Activated CD4-positive, alpha-beta T cell treated with anti-CD3 and anti-CD28 coated beads, Interleukin-2, amount 10 ng/mL, durations not matched to agents 24 days and 14 days (primary cell): ENCODE measurements around the gene NCAPG. TPM values are rescaled to one million over a fixed set of nuclear protein-coding genes. Genes with fewer than 3 reads are reported as not detected.

Experiments
- DNase-seq: peaks from one replicate; pipeline ENCODE4 v3.0.0; 2022
- H3K27ac Mint-ChIP-seq: one replicate; pipeline ENCODE4 v1.8.0; 2022; ENCODE audit warnings: mild to moderate bottlenecking, mixed read lengths
- H3K27me3 Mint-ChIP-seq: one replicate; pipeline ENCODE4 v1.8.0; 2022; ENCODE audit warnings: mixed read lengths
- H3K36me3 Mint-ChIP-seq: one replicate; pipeline ENCODE4 v1.8.0; 2022; ENCODE audit warnings: low read depth, mild to moderate bottlenecking, mixed read lengths
- H3K4me1 Mint-ChIP-seq: one replicate; pipeline ENCODE4 v1.8.0; 2021; ENCODE audit warnings: mixed read lengths
- H3K4me3 Mint-ChIP-seq: one replicate; pipeline ENCODE4 v1.8.0; 2022; ENCODE audit warnings: mild to moderate bottlenecking, moderate library complexity, mixed read lengths
- H3K9me3 Mint-ChIP-seq: one replicate; pipeline ENCODE4 v1.8.0; 2021; ENCODE audit warnings: mixed read lengths
- intact Hi-C: fragments of 100-400 bp; cut with micrococcal nuclease; formaldehyde crosslinking; loops from one replicate; pipeline ENCODE4 v1.15.1; 2023
- total RNA-seq: library from RNA; stranded (reverse); gene quantifications from 2 replicates; pipeline ENCODE4 v1.2.3, GENCODE V29; 2022

Gene NCAPG
- total RNA-seq = 46.3 and 53.4 TPM in 2 replicates

- peak; percentile 100 for DNase-seq
- Mint-ChIP-seq H3K27ac (peak within 1 kb of the TSS; percentile 99), H3K4me3 (peak within 1 kb of the TSS; percentile 97), H3K36me3 (peaks cover 39% of the 10 kb centered on the region), H3K27me3 (peaks cover 2% of the 10 kb centered on the region), H3K9me3 (no peaks in the 10 kb centered on the region), H3K4me1 (peaks cover 49% of the 10 kb centered on the region)
- intact Hi-C loops = loop anchor here (1.0 to 10.0 kb wide), 4 partner anchors 196 to 476 kb away; partner anchors contain the start of genes LAP3 and MED28
These were observed at the start of gene NCAPG, which contains the start of gene DCAF16 for GRCh38 chr4:17810260-17811077. Gene NCAPG (plus strand): TSS chr4:17810979. CDS start chr4:17811078, 99 bp downstream. Gene DCAF16 (minus strand): TSS chr4:17810757. CDS start chr4:17804141, 6,616 bp downstream.

- H3K4me1 Mint-ChIP-seq = no peaks in the 10 kb centered on the region
- intact Hi-C loops = no loop called here
These were observed 49.7 kb upstream of the NCAPG start for GRCh38 chr4:17761062-17761461.

GRCh38 chr4:17762726-17763125 is 48.1 kb upstream of the NCAPG start:
- Mint-ChIP-seq H3K27me3 (peaks cover 2% of the 10 kb centered on the region), H3K4me3 (no peak overlapping the region), H3K36me3 (no peaks in the 10 kb centered on the region), H3K9me3 (no peaks in the 10 kb centered on the region), H3K4me1 (no peaks in the 10 kb centered on the region), H3K27ac (no peak overlapping the region)
- intact Hi-C loops = no loop called here
- no peak for DNase-seq

More at GRCh38 chr4:17761062-17761461, 49.7 kb upstream of the NCAPG start:
- H3K4me3 Mint-ChIP-seq = no peak overlapping the region
- no peak for DNase-seq
- peaks cover 5% of the 10 kb centered on the region for H3K27me3 Mint-ChIP-seq
- no peaks in the 10 kb centered on the region for H3K9me3 Mint-ChIP-seq
- H3K27ac Mint-ChIP-seq = no peak overlapping the region
- H3K36me3 Mint-ChIP-seq = no peaks in the 10 kb centered on the region

- intact Hi-C loops = no loop called here
- H3K27ac Mint-ChIP-seq = no peak overlapping the region
- no peaks in the 10 kb centered on the region for H3K36me3 Mint-ChIP-seq
- H3K27me3 Mint-ChIP-seq = no peaks in the 10 kb centered on the region
- H3K4me3 Mint-ChIP-seq = no peak overlapping the region
- no peak for DNase-seq
- H3K4me1 Mint-ChIP-seq = no peaks in the 10 kb centered on the region
- no peaks in the 10 kb centered on the region for H3K9me3 Mint-ChIP-seq
These were observed 47.4 kb upstream of the NCAPG start for GRCh38 chr4:17763416-17763815.

GRCh38 chr4:17763931-17764330 is 46.8 kb upstream of the NCAPG start:
- DNase-seq = no peak
- no peaks in the 10 kb centered on the region for H3K27me3 Mint-ChIP-seq
- no peak overlapping the region for H3K4me3 Mint-ChIP-seq
- intact Hi-C loops = no loop called here
- no peak overlapping the region for H3K27ac Mint-ChIP-seq
- H3K4me1 Mint-ChIP-seq = no peaks in the 10 kb centered on the region
- no peaks in the 10 kb centered on the region for H3K9me3 Mint-ChIP-seq
- no peaks in the 10 kb centered on the region for H3K36me3 Mint-ChIP-seq

DNA sequence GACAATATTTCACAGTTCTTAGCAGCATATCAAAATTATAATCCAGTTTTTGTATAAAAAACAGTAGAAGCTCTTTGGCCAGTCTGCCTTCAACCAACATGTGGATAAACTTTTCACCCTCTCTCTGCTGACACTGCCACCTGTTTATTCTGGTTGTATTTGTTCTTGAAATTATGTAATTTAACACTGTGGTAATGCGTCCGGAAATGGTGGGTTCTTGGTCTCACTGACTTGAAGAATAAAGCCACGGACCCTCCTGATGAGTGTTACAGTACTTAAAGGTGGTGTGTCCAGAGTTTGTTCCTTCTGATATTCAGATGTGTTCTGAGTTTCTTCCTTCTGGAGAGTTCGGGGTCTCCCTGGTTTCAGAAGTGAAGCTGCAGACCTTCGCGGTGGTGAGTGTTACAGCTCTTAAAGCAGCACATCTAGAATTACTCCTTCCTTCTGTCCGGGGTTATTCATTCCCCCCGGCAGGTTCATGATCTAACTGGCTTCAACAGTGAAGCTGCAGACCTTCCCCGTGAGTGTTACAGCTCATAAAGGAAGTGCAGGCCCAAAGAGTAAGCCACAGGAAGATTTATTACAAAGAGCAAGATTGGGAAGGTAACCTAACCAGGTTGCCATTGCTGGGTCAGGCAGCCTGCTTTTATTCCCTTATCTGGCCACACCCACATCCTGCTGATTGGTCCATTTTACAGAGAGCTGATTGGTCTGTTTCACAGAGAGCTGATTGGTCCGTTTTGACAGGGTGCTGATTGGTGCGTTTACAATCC is 45.1 kb upstream of the NCAPG start:
- no peak overlapping the region for H3K27ac Mint-ChIP-seq
- DNase-seq = no peak
- H3K36me3 Mint-ChIP-seq = no peaks in the 10 kb centered on the region
- intact Hi-C loops = no loop called here
- no peak overlapping the region for H3K4me3 Mint-ChIP-seq
- no peaks in the 10 kb centered on the region for H3K9me3 Mint-ChIP-seq
- H3K4me1 Mint-ChIP-seq = no peaks in the 10 kb centered on the region
- H3K27me3 Mint-ChIP-seq = no peaks in the 10 kb centered on the region

- H3K9me3 Mint-ChIP-seq = no peaks in the 10 kb centered on the region
- intact Hi-C loops = no loop called here
- no peak for DNase-seq
- H3K36me3 Mint-ChIP-seq = no peaks in the 10 kb centered on the region
- no peaks in the 10 kb centered on the region for H3K4me1 Mint-ChIP-seq
- peaks cover 3% of the 10 kb centered on the region for H3K27me3 Mint-ChIP-seq
- no peak overlapping the region for H3K4me3 Mint-ChIP-seq
- H3K27ac Mint-ChIP-seq = no peak overlapping the region
These were observed 43.8 kb upstream of the NCAPG start for GRCh38 chr4:17766826-17767458.

- Mint-ChIP-seq H3K27ac (no peak overlapping the region), H3K4me1 (no peaks in the 10 kb centered on the region), H3K4me3 (no peak overlapping the region), H3K27me3 (peaks cover 3% of the 10 kb centered on the region), H3K36me3 (no peaks in the 10 kb centered on the region), H3K9me3 (no peaks in the 10 kb centered on the region)
- intact Hi-C loops = no loop called here
- no peak for DNase-seq
These were observed 41.2 kb upstream of the NCAPG start for GRCh38 chr4:17769406-17770174.

DNA sequence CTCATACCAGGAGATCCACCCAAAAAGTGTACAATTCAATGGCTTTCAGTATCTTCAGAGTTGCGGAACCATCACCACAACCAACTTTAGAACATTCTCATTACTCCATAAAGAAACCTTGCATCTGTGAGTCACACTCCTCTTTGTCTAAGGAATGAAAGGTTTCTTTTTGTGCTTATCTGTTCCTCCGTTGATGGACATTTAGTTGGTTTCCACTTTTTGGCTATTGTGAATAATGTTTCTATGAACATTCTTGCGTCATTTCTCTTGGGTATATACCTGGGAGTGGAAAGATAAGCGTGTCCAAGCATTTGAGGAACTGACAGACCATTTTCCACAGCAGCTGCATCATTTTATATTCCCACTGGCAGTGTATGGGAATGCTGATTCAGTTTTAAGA is 39.9 kb upstream of the NCAPG start:
- no peak overlapping the region for H3K4me3 Mint-ChIP-seq
- no peak for DNase-seq

GRCh38 chr4:17771284-17771908 is 39.4 kb upstream of the NCAPG start:
- no peaks in the 10 kb centered on the region for H3K36me3 Mint-ChIP-seq
- H3K4me3 Mint-ChIP-seq = no peak overlapping the region
- H3K4me1 Mint-ChIP-seq = no peaks in the 10 kb centered on the region
- no peak overlapping the region for H3K27ac Mint-ChIP-seq
- H3K27me3 Mint-ChIP-seq = peaks cover 3% of the 10 kb centered on the region
- no peaks in the 10 kb centered on the region for H3K9me3 Mint-ChIP-seq
- intact Hi-C loops = no loop called here
- DNase-seq = no peak

More for the DNA sequence above, 39.9 kb upstream of the NCAPG start:
- no peaks in the 10 kb centered on the region for H3K36me3 Mint-ChIP-seq
- no peak overlapping the region for H3K27ac Mint-ChIP-seq
- no peaks in the 10 kb centered on the region for H3K9me3 Mint-ChIP-seq
- no peaks in the 10 kb centered on the region for H3K4me1 Mint-ChIP-seq
- intact Hi-C loops = no loop called here
- peaks cover 3% of the 10 kb centered on the region for H3K27me3 Mint-ChIP-seq

DNA sequence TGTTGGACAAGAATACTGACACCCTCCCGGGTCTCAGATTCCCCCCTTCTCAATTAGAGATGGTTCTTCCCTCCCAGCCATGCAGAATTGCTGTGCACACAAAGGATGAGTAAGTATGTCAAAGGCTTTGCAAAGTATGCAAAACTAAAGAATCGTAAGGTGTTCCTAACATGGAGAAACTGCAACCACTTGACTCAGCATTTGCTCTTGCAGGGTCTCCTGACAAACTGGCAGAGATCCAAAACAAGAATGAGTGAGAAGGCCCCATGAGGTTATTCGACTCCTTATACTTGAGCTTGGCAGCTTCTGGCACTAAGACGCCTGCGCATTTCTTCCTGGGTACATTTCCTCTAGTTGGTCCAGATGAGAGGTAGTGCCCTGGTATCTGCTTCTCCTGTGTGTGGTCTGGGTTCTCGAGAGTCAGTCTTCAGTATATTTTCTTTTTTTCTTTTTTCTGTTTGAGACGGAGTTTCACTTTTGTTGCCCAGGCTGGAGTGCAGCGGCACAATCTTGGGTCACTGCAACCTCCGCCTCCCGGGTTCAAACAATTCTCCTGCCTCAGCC is 37.6 kb upstream of the NCAPG start:
- Mint-ChIP-seq H3K27me3 (peaks cover 11% of the 10 kb centered on the region), H3K4me1 (no peaks in the 10 kb centered on the region), H3K9me3 (no peaks in the 10 kb centered on the region), H3K36me3 (no peaks in the 10 kb centered on the region), H3K4me3 (no peak overlapping the region), H3K27ac (no peak overlapping the region)
- no peak for DNase-seq
- intact Hi-C loops = no loop called here

DNA sequence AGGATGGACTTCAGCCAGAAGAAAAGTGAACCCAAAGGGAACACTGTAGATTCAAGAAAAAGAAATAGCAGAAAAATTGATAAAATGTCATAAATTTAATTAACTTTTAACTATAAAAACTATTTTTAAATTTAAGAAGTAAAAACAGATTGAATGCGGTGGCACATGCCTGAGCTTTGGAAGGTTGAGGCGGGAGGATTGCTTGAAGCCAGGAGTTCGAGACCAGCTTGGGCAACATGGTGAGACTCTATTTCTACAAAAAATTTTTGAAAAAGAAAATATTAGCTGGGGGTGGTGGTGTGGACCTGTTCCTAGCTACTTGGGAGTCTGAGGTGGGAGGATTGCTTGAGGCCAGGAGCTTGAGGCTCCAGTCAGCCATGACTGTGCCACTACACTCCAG is 32.3 kb upstream of the NCAPG start:
- H3K4me1 Mint-ChIP-seq = peaks cover 4% of the 10 kb centered on the region
- no peaks in the 10 kb centered on the region for H3K9me3 Mint-ChIP-seq
- no peaks in the 10 kb centered on the region for H3K36me3 Mint-ChIP-seq
- H3K4me3 Mint-ChIP-seq = no peak overlapping the region
- H3K27ac Mint-ChIP-seq = no peak overlapping the region
- H3K27me3 Mint-ChIP-seq = peaks cover 46% of the 10 kb centered on the region
- no peak for DNase-seq
- intact Hi-C loops = no loop called here
